Gastroesophageal sphincter (tissue), 4 donors: ENCODE measurements around the gene TBC1D5. TPM values are rescaled to one million over a fixed set of nuclear protein-coding genes. Genes with fewer than 3 reads are reported as not detected.

Experiments used
- ATAC-seq: fragments of 150-250 bp; one replicate; pipeline ENCODE4 v1.9.1; 2016; ENCODE audit warnings: mild to moderate bottlenecking, moderate library complexity
- H3K27ac ChIP-seq, 4 donors: fragments of 200-600 bp; sonication (generic) in 3 of 4; 1 replicate in 3 of 4; 2 replicates in 1 of 4; pipeline ENCODE4 v1.5.1; 2016 to 2019
- H3K27me3 ChIP-seq: fragments of 200-600 bp; sonication (generic); one replicate; pipeline ENCODE4 v1.5.1; 2019
- H3K36me3 ChIP-seq, 2 donors: fragments of 200-600 bp; sonication (generic); one replicate each; pipeline ENCODE4 v1.5.1; 2019; ENCODE audit warnings: control low read depth in 1 of 2
- H3K4me1 ChIP-seq, 3 donors: fragments of 200-600 bp; sonication (generic); 1 replicate in 2 of 3; 2 replicates in 1 of 3; pipeline ENCODE4 v1.5.1; 2016 to 2019; ENCODE audit warnings: control low read depth in 2 of 3
- H3K4me3 ChIP-seq, 2 donors: fragments of 200-600 bp; sonication (generic); one replicate each; pipeline ENCODE4 v1.5.1; 2019; ENCODE audit warnings: mild to moderate bottlenecking in 1 of 2, moderate library complexity in 1 of 2
- H3K9me3 ChIP-seq, 3 donors: fragments of 200-600 bp; sonication (generic); one replicate each; pipeline ENCODE4 v1.5.1; 2017 to 2019; ENCODE audit warnings: control low read depth in 2 of 3
- EP300 ChIP-seq: sonication (generic); formaldehyde crosslinking; IDR thresholded peaks from one replicate; pipeline ENCODE4 v1.6.1; 2017; ENCODE audit warnings: antibody characterized with exemption, mild to moderate bottlenecking
- POLR2A ChIP-seq, 2 donors: fragments of 450-650 bp; IDR thresholded peaks; one replicate each; pipeline ENCODE4 v1.6.1; 2017; ENCODE audit warnings: antibody characterized with exemption in 2 of 2, mild to moderate bottlenecking in 2 of 2, moderate library complexity in 1 of 2
- POLR2AphosphoS5 ChIP-seq: sonication (generic); formaldehyde crosslinking; IDR thresholded peaks from one replicate; pipeline ENCODE4 v1.6.1; 2017; ENCODE audit warnings: antibody characterized with exemption
- WGBS, 2 donors: methylation state at CpG; one replicate each; pipeline ENCODE4 v1.1.5; 2018; ENCODE audit warnings: low coverage in 1 of 2; 5-methylcytosine and 5-hydroxymethylcytosine counted together
- total RNA-seq, 4 donors: library from RNA; depleted of rRNA; stranded (reverse); fragments of >200 nt; gene quantifications; one replicate each; pipeline ENCODE4 v1.1.0, GENCODE V29; 2016
- TF ChIP-seq, protein P1 (sequence below), 4 experiments: fragments of 200-600 bp in 2 of 4; fragments of 450-650 bp in 2 of 4; sonication (generic) in 1 of 4; IDR thresholded peaks; one replicate each; pipeline ENCODE4 v1.5.1; 2017 to 2019; ENCODE audit warnings: antibody characterized with exemption in 4 of 4, mild to moderate bottlenecking in 2 of 4, moderate library complexity in 2 of 4

TBC1D5 gene
- total RNA-seq, 4 donors from 2014 or later, result 59.5 to 66.6 (median 61.6) TPM

DNA sequence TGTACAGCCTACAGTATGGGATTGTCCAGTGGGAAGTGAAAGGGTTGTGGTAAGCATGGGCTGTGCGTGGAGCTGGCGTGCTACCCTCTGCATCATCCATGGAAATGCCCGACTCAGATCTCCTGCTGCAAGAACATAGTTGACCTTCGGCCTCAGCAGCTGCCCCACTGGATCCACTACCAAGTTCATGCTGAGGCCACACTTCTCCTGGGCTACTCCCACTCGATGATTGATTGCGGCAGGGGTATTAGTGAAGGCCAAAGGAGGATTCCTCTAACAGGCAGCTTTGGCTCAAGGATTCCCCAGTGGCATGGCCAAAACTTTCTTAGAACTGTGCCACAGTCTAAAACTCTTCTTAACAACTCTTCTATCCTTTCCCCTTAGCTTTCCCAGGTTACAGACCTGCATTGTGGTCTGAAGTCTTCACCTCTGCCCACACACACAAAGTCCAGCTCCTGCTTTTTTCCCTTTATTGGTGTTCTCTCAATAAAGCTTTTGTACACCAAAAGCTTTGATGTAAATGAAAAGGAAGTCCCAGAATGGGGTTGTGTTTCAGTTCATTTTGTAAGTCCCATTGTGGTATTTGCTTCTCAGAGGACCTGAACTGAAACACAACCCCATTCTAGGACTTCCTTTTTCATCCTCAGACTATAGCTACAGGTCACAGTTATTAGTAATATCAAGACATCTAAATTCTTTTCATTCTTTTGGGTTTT, 4.9 kb upstream of the TBC1D5 start:
- WGBS, 2 donors, result no CpG with 5 or more reads among the region's 6 CpGs
- no peak overlapping the region for H3K27ac ChIP-seq
- no peaks in the 10 kb centered on the region for H3K9me3 ChIP-seq
- H3K27me3 ChIP-seq, result no peaks in the 10 kb centered on the region
- ATAC-seq, result no peak
- TF ChIP-seq POLR2AphosphoS5 (no peak), POLR2A (IDR thresholded peaks at IDR 0.05) (no peak), EP300 (no peak)
- TF ChIP-seq, protein P1, sequence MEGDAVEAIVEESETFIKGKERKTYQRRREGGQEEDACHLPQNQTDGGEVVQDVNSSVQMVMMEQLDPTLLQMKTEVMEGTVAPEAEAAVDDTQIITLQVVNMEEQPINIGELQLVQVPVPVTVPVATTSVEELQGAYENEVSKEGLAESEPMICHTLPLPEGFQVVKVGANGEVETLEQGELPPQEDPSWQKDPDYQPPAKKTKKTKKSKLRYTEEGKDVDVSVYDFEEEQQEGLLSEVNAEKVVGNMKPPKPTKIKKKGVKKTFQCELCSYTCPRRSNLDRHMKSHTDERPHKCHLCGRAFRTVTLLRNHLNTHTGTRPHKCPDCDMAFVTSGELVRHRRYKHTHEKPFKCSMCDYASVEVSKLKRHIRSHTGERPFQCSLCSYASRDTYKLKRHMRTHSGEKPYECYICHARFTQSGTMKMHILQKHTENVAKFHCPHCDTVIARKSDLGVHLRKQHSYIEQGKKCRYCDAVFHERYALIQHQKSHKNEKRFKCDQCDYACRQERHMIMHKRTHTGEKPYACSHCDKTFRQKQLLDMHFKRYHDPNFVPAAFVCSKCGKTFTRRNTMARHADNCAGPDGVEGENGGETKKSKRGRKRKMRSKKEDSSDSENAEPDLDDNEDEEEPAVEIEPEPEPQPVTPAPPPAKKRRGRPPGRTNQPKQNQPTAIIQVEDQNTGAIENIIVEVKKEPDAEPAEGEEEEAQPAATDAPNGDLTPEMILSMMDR (IDR thresholded peaks at IDR 0.05), result no peak
- no peak overlapping the region for H3K4me3 ChIP-seq
- no peaks in the 10 kb centered on the region for H3K36me3 ChIP-seq
- peaks cover 0 to 11% (median 0%) of the 10 kb centered on the region in 3 donors for H3K4me1 ChIP-seq

GRCh38 chr3:17745894-17746293, 3.5 kb upstream of the TBC1D5 start:
- ATAC-seq, result no peak
- TF ChIP-seq, protein P1 (IDR thresholded peaks at IDR 0.05), result no peak
- TF ChIP-seq POLR2A (IDR thresholded peaks at IDR 0.05) (no peak), EP300 (no peak), POLR2AphosphoS5 (no peak)
- WGBS, 2 donors, result 38 to 49% methylated on average over 2 of the region's 2 CpGs

GRCh38 chr3:17745301-17745700, 2.9 kb upstream of the TBC1D5 start:
- WGBS, 2 donors, result 60 to 92% methylated on average over 2 of the region's 2 CpGs
- no peak for ATAC-seq
- no peaks in the 10 kb centered on the region for H3K27me3 ChIP-seq

More at GRCh38 chr3:17745894-17746293, 3.5 kb upstream of the TBC1D5 start:
- Histone ChIP-seq H3K27ac (no peak overlapping the region), H3K9me3 (no peaks in the 10 kb centered on the region), H3K4me3 (no peak overlapping the region), H3K4me1 (peaks cover 2 to 16% (median 5%) of the 10 kb centered on the region in 3 donors), H3K27me3 (no peaks in the 10 kb centered on the region), H3K36me3 (no peaks in the 10 kb centered on the region)

GRCh38 chr3:17744693-17745092, 2.3 kb upstream of the TBC1D5 start:
- Histone ChIP-seq H3K36me3 (no peaks in the 10 kb centered on the region), H3K27me3 (no peaks in the 10 kb centered on the region), H3K9me3 (no peaks in the 10 kb centered on the region), H3K4me3 (no peak overlapping the region), H3K27ac (no peak overlapping the region), H3K4me1 (peaks cover 6 to 28% (median 13%) of the 10 kb centered on the region in 3 donors)
- WGBS, 2 donors, result 78 to 96% methylated on average over 3 of the region's 3 CpGs
- TF ChIP-seq POLR2A (IDR thresholded peaks at IDR 0.05), result no peak
- TF ChIP-seq, protein P1 (IDR thresholded peaks at IDR 0.05), result no peak
- TF ChIP-seq EP300, result no peak
- no peak for TF ChIP-seq POLR2AphosphoS5
- ATAC-seq, result no peak

More at GRCh38 chr3:17745301-17745700, 2.9 kb upstream of the TBC1D5 start:
- Histone ChIP-seq H3K36me3 (no peaks in the 10 kb centered on the region), H3K9me3 (no peaks in the 10 kb centered on the region), H3K4me1 (peaks cover 6 to 22% (median 11%) of the 10 kb centered on the region in 3 donors), H3K4me3 (no peak overlapping the region), H3K27ac (no peak overlapping the region)
- TF ChIP-seq POLR2A (IDR thresholded peaks at IDR 0.05) (no peak), POLR2AphosphoS5 (no peak), EP300 (no peak)
- TF ChIP-seq, protein P1 (IDR thresholded peaks at IDR 0.05), result no peak

GRCh38 chr3:17743658-17743995, 1.2 kb upstream of the TBC1D5 start:
- Histone ChIP-seq H3K4me3 (no peak overlapping the region), H3K4me1 (peaks cover 6 to 39% (median 13%) of the 10 kb centered on the region in 3 donors), H3K36me3 (no peaks in the 10 kb centered on the region), H3K27me3 (no peaks in the 10 kb centered on the region), H3K27ac (peak overlapping the region; percentile 93 to 99 (median 94)), H3K9me3 (no peaks in the 10 kb centered on the region)
- ATAC-seq, result no peak
- WGBS, 2 donors, result 10 to 38% methylated on average over 1 of the region's 1 CpG
- no peak for TF ChIP-seq POLR2A (IDR thresholded peaks at IDR 0.05)
- no peak for TF ChIP-seq POLR2AphosphoS5
- TF ChIP-seq EP300, result no peak
- TF ChIP-seq, protein P1 (IDR thresholded peaks at IDR 0.05), result no peak
